Measurements from ENCODE around the gene FADS1.
A peak's percentile ranks its signal among the peaks of the same experiment; 100 is the strongest.

Gene FADS1

DNA sequence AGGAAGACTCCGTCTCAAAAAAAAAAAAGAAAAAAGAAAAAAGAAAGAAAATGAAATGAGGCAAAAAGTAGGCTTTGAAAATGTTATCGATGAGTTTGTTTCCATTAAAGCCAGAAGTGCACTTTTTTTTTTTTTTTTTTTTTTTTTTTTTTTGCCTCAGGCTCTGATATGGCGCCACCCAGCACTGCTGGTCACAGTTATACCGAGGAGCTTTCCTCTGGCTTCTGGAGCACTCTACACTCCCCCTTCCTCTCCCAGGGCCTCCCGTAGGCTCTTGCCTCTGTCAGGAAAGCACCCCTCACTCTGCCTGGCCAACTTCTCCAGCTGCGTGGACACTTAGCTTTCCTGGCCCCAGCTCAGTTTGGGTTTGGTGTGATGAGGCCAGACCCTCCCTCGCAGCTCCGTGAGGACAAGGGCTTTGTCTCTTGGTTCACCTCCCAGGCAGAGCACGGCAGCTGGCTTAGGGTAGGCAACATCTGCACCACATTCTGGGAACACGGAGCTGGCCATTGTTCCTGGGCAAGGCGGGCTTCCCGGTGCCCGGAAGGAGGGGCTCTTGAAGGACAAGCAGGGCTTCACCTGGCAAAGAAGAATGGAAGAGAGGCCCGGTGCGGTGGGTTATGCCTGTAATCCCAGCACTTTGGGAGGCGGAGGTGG, 28.2 kb upstream of the FADS1 start:
- no peak for DNase-seq

DNA sequence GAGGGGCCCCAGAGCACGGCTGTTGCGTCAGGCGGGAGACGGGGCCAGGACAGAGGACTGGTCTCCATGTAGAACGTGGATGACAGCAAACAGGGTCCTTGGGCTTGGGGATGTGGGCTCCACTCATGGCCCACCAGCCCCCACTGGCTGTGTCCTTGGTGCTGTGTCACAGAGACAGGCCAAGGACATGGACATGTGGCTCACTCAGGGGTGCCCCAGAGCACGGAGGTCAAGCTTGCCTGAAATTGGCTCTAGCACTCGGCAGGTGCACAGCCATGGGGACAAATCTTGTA, 25.7 kb upstream of the FADS1 start:
- DNase-seq = no peak

DNA sequence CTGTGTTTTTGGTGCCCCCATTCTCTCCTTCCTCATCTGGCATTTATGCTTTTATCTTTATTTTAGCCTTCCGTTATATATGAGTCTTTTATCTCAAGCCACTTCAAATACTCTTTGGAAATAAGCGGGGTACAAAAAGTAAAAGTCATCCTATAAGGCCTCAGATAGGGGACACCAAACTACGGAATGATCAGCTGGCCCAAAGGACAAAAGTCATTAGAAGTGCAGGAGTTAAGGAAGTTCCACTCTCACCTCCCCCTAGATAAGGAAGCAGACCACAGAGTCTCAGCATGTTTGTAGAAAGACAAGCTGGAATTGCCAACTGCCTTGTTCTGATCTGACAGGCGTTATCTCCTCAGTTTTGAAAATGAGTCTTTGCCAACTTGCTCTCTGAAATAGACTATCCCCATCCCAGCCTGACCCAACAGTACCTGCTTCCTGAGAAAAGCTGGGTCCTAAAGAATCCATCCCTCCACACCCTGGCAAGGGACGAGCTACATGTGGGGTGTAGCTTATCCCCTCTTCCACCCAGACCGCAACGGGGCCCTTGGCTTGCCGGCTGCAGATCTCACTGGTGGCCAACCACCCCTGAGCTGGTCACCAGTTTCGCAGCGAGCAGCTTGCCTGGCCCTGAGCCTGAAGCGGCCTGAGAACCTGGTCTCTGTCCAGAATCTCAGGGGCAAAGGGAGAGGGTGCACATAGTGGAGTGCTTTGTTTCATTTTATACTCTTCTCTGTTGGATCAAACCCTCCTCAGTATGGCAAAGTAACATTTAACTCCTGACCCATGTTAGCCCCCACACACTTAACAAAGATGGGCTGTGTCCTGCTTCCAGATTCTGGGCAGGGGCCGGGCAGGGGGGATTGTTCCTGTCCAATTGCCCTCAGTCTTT, 25.1 kb upstream of the FADS1 start:
- no peak for DNase-seq

DNA sequence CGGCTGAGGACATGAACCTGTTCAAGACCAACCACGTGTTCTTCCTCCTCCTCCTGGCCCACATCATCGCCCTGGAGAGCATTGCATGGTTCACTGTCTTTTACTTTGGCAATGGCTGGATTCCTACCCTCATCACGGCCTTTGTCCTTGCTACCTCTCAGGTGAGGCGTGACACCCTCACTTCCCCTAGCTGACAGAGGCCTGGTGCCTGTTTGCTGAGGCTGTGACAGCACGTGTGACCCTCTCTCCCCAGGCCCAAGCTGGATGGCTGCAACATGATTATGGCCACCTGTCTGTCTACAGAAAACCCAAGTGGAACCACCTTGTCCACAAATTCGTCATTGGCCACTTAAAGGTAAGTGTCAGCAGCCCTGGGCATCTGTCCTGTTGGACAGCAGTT, 23.6 kb upstream of the FADS1 start:
- no peak for DNase-seq

GRCh38 chr11:61839742-61840141, 22.9 kb upstream of the FADS1 start:
- DNase-seq = no peak

DNA sequence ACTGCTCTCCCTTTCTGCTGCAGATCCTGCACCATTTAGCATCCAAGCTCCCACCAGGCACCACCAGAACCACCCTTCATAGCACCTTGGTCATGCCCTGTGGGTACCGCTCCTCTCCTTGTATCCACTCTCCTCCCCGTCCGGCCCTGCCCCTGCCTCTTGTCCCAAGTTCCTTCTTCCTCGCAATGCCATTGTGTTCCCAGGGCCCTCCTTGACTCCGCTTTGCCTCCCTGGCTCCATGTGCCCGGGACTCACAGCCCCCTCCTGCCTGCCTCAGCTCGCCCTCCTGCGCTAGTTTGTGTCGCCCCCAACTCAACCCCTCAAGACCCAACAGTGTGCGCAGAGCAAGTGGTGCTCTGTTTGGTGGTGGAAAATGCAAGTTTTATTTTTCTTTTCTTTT, 22.1 kb upstream of the FADS1 start:
- no peak for DNase-seq

- no peak for DNase-seq
Observed at GRCh38 chr11:61838501-61838900, 21.7 kb upstream of the FADS1 start.

- DNase-seq = no peak
Observed at GRCh38 chr11:61837411-61838005, 20.7 kb upstream of the FADS1 start.

- DNase-seq = no peak
Observed at GRCh38 chr11:61836193-61836592, 19.4 kb upstream of the FADS1 start.

GRCh38 chr11:61834278-61835048, 17.7 kb upstream of the FADS1 start:
- peak; percentile 65 for DNase-seq

- DNase-seq = no peak
Observed at GRCh38 chr11:61833926-61834277, 17.1 kb upstream of the FADS1 start.

DNA sequence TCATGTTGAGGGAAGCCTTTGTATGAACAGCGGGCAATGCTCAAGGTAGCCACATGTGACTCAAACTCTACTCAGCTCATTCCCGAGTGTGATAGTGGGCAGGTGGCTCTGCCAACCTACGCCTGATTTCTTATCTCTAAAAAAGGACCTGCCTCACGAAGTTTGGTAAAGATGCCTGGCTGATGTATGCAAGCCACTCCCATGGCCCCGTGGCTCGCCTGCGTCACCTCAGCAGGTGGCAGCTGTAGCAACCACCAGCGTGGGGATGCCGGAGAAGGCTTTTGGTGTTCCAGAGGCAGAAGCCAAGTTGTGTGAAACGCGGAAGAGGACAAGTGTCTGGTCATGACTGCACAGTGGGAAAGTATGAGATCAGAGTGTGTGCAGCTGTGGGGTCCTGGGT, 16.7 kb upstream of the FADS1 start:
- DNase-seq = no peak

- no peak for DNase-seq
Observed at GRCh38 chr11:61832754-61833153, 16.0 kb upstream of the FADS1 start.

GRCh38 chr11:61832207-61832606, 15.4 kb upstream of the FADS1 start:
- no peak for DNase-seq

- DNase-seq = no peak
Observed at GRCh38 chr11:61830237-61831105, 13.7 kb upstream of the FADS1 start.

GRCh38 chr11:61829806-61830205, 13.0 kb upstream of the FADS1 start:
- DNase-seq = no peak

DNA sequence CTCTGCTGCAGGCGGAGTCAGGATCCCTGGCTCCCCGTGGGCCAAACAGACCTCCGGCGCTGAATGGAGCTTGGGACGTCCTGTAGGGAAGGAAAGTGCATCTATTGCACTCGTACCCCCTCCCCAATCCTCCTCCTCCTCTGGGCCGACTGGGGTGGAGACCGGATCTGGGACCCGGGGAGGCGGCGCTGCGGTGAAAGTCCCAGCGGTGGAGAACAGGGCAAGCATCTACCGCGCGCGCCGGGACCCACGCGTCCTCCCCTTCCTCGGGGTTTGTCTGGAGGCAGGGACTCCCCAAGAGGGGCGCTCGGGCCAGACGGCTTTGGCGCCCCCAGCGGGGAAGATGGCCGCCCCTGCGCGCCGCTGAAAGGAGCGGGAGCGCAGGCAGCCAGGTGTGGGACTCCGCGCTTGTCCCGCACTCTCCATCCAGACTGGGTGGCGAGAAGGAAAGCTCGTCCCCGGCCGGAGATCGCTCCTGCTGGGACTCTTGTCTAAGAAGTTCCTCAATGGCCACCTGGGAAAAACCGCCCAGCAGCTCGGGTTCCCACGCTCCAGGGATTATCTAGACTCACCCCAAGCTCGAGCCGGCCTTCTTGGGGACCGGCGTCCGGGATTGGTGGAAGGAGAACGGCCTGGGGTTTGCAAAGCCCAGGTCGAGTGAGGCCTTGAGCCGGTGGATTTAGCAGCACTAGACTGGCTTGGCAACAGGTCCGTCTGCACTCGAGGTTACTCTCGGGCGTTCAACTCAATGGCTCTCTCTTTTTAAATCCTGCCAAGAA, 12.0 kb upstream of the FADS1 start:
- DNase-seq = peak; percentile 23

DNA sequence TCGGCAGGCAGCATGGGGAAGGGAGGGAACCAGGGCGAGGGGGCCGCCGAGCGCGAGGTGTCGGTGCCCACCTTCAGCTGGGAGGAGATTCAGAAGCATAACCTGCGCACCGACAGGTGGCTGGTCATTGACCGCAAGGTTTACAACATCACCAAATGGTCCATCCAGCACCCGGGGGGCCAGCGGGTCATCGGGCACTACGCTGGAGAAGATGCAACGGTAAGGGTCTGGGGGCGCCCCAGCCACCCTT, 11.5 kb upstream of the FADS1 start:
- DNase-seq = no peak

DNA sequence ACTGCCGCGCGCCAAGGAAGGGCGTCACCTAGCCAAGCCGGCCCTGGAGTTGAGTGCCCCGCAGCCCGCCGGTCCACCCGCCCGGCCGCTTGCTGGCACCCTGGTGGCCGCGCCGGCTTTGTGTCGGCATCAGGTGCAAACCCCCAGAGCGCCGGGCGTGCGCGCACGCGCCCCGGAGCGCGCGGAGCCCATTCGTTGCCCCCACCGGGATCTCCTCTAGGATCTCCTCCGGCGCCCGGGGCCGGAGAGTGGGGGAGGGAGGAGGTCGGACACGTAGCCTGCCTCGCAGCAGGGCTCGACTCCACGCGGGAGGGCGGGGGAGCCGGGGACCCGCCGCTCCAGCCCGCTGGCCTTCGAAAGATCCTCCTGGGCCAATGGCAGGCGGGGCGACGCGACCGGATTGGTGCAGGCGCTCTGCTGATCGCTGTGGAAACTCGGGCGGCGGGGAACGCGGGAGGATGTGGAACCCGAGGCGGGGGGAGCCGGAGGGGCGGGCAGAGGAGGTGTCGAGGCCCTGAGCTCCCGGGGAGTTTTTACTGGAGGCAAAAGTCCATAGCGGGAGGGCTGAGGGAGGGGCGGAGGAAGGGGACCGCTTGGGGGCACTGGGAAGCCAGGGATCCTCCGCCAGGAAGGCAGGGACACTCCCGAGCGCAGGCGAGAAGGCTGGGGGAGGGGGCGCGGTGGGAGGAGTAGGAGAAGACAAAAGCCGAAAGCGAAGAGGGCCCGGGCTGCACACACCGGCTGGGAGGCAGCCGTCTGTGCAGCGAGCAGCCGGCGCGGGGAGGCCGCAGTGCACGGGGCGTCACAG, 11.0 kb upstream of the FADS1 start, which contains the start of gene FADS2:
Gene FADS2 (plus strand): TSS at position 730 of the 808 bp plus-strand sequence. CDS start 91 bp downstream, outside the sequence.
- DNase-seq = peak; percentile 69

DNA sequence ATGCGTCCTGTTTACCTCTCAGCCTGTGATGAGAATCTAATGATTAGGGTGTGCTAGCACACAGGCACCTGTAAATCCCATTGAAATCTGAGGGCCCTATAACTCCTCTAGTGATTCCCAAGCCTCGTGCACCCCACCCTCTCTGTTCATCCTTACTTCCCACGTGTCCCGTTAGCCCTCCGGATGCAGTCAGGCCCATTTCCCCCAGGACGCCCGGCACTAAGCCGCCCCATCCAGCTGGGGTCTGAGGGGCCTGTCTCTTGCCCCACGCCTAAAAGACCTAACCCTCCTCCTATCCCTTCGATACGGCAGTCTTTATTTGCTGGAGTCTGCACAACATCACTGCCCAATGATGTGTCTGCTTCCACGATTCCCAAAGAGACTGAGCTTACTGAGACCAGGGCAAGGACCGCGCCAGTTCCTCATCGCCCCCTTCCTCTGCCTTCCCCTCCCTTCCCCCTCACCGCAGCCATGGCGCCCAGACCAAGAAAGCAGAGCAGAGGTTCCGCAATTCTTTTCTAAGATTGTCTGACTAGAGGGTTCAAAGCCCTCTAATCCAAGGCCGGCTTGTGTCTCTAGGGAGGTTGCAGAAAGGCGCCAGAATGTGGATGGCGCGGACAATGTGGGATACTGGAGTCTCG, 10.2 kb upstream of the FADS1 start:
- peak; percentile 3 for DNase-seq

- DNase-seq = no peak
Observed at GRCh38 chr11:61820174-61820573, 3.4 kb upstream of the FADS1 start.
